Natural killer cell (primary cell): ENCODE measurements around the gene EPHB1. TPM values are rescaled to one million over a fixed set of nuclear protein-coding genes. Genes with fewer than 3 reads are reported as not detected.

Experiments used
- ATAC-seq, 3 donors: fragments of 150-1000 bp in 2 of 3; fragments of 200-7000 bp in 1 of 3; cut with Tn5 transposase; 1 replicate in 1 of 3; 2 replicates in 2 of 3; pipeline ENCODE4 v1.10.0; 2021; ENCODE audit warnings: mild to moderate bottlenecking in 2 of 3, moderate library complexity in 2 of 3
- DNase-seq, 2 donors: peaks; one replicate each; pipeline versions ENCODE4 v3.0.0 to v3.0.0-alpha.2; 2013 to 2021; ENCODE audit warnings: mixed read lengths in 1 of 2
- H3K27ac ChIP-seq: one replicate; pipeline ENCODE4 v1.5.1; 2013; ENCODE audit warnings: mild to moderate bottlenecking, low read length
- H3K27me3 ChIP-seq: one replicate; pipeline ENCODE4 v1.6.1; 2013; ENCODE audit warnings: low read length; ENCODE audit not compliant: control insufficient read depth, insufficient read depth
- H3K36me3 ChIP-seq: one replicate; pipeline ENCODE4 v1.6.1; 2013; ENCODE audit warnings: low read length; ENCODE audit not compliant: control insufficient read depth, insufficient read depth
- H3K4me1 ChIP-seq: one replicate; pipeline ENCODE4 v1.6.1; 2013; ENCODE audit warnings: low read length; ENCODE audit not compliant: control insufficient read depth, insufficient read depth
- H3K4me3 ChIP-seq: one replicate; pipeline ENCODE4 v1.5.1; 2013; ENCODE audit warnings: low read length
- H3K9me3 ChIP-seq: one replicate; pipeline ENCODE4 v1.6.1; 2013; ENCODE audit warnings: low read length; ENCODE audit not compliant: control insufficient read depth, insufficient read depth
- H3K27ac Mint-ChIP-seq, 2 donors: one replicate each; pipeline ENCODE4 v1.8.0; 2022; ENCODE audit warnings: mild to moderate bottlenecking in 2 of 2, mixed read lengths in 2 of 2, moderate library complexity in 1 of 2
- H3K27me3 Mint-ChIP-seq, 2 donors: one replicate each; pipeline ENCODE4 v1.8.0; 2022; ENCODE audit warnings: low read depth in 2 of 2, mixed read lengths in 2 of 2
- H3K36me3 Mint-ChIP-seq: one replicate; pipeline ENCODE4 v1.8.0; 2022; ENCODE audit warnings: mixed read lengths
- H3K4me1 Mint-ChIP-seq, 2 donors: one replicate each; pipeline ENCODE4 v1.8.0; 2022; ENCODE audit warnings: mixed read lengths in 2 of 2
- H3K4me3 Mint-ChIP-seq: one replicate; pipeline ENCODE4 v1.8.0; 2022; ENCODE audit warnings: mild to moderate bottlenecking, moderate library complexity, mixed read lengths
- H3K9me3 Mint-ChIP-seq, 2 donors: one replicate each; pipeline ENCODE4 v1.8.0; 2022; ENCODE audit warnings: mixed read lengths in 2 of 2
- CTCF ChIP-seq: fragments of 200-600 bp; IDR thresholded peaks from one replicate; pipeline ENCODE4 v1.8.0; 2022; ENCODE audit warnings: antibody characterized with exemption
- WGBS: methylation state at CpG from one replicate; pipeline ENCODE4 v1.1.7; 2013; ENCODE audit warnings: missing lambda C conversion rate; ENCODE audit not compliant: insufficient coverage; 5-methylcytosine and 5-hydroxymethylcytosine counted together
- intact Hi-C: fragments of 100-400 bp; cut with micrococcal nuclease; formaldehyde crosslinking; loops from one replicate; pipeline ENCODE4 v1.14.2; 2022
- total RNA-seq, 4 donors: library from RNA; stranded (reverse); fragments of 120-200 nt in 1 of 4; gene quantifications; one replicate each; pipeline versions ENCODE4 v1.2.3 to v1.2.4, GENCODE V29; 2013 to 2022

Gene EPHB1
- total RNA-seq, 3 donors from 2014 or later (not counting 1 experiment from before 2014, with no cell fraction given) = 0.60 TPM; not detected in 2

- H3K36me3 Mint-ChIP-seq = no peaks in the 10 kb centered on the region
- DNase-seq (no peak), ATAC-seq (no peak)
- H3K27me3 Mint-ChIP-seq = peaks cover 4 to 22% of the 10 kb centered on the region in 2 donors
- Histone ChIP-seq H3K4me1 (no peaks in the 10 kb centered on the region), H3K4me3 (no peak overlapping the region), H3K9me3 (no peaks in the 10 kb centered on the region), H3K27ac (no peak overlapping the region), H3K27me3 (no peaks in the 10 kb centered on the region), H3K36me3 (no peaks in the 10 kb centered on the region)
- peaks cover 0 to 3% of the 10 kb centered on the region in 2 donors for H3K9me3 Mint-ChIP-seq
- intact Hi-C loops = no loop called here
- TF ChIP-seq CTCF = no peak
- WGBS = 91% methylated on average over 2 of the region's 2 CpGs
- no peak overlapping the region for H3K27ac Mint-ChIP-seq
- H3K4me1 Mint-ChIP-seq = no peaks in the 10 kb centered on the region
- H3K4me3 Mint-ChIP-seq = no peak overlapping the region
These were observed 81.8 kb downstream of the EPHB1 start for GRCh38 chr3:134876836-134877235.

GRCh38 chr3:134877788-134878187, 82.7 kb downstream of the EPHB1 start:
- no peaks in the 10 kb centered on the region for H3K36me3 Mint-ChIP-seq
- Histone ChIP-seq H3K4me3 (no peak overlapping the region), H3K4me1 (no peaks in the 10 kb centered on the region), H3K36me3 (no peaks in the 10 kb centered on the region), H3K27ac (no peak overlapping the region), H3K9me3 (no peaks in the 10 kb centered on the region), H3K27me3 (no peaks in the 10 kb centered on the region)
- H3K27ac Mint-ChIP-seq = no peak overlapping the region
- intact Hi-C loops = no loop called here
- no peaks in the 10 kb centered on the region for H3K4me1 Mint-ChIP-seq
- peaks cover 2 to 13% of the 10 kb centered on the region in 2 donors for H3K27me3 Mint-ChIP-seq
- ATAC-seq = no peak
- TF ChIP-seq CTCF = no peak
- H3K4me3 Mint-ChIP-seq = no peak overlapping the region
- no peak for DNase-seq
- peaks cover 0 to 3% of the 10 kb centered on the region in 2 donors for H3K9me3 Mint-ChIP-seq
- WGBS = 88% methylated on average over 5 of the region's 5 CpGs

GRCh38 chr3:134879990-134880389, 84.9 kb downstream of the EPHB1 start:
- intact Hi-C loops = no loop called here
- Mint-ChIP-seq H3K4me3 (no peak overlapping the region), H3K27ac (no peak overlapping the region), H3K27me3 (peaks cover 0 to 5% of the 10 kb centered on the region in 2 donors), H3K4me1 (no peaks in the 10 kb centered on the region), H3K9me3 (no peaks in the 10 kb centered on the region), H3K36me3 (no peaks in the 10 kb centered on the region)
- WGBS = no CpG with 5 or more reads among the region's 1 CpG
- H3K36me3 ChIP-seq = no peaks in the 10 kb centered on the region
- DNase-seq = no peak
- no peaks in the 10 kb centered on the region for H3K9me3 ChIP-seq
- no peaks in the 10 kb centered on the region for H3K4me1 ChIP-seq
- H3K27ac ChIP-seq = no peak overlapping the region
- no peak overlapping the region for H3K4me3 ChIP-seq
- no peak for TF ChIP-seq CTCF
- no peaks in the 10 kb centered on the region for H3K27me3 ChIP-seq
- ATAC-seq = no peak

GRCh38 chr3:134880431-134880830, 85.4 kb downstream of the EPHB1 start:
- H3K4me1 Mint-ChIP-seq = no peaks in the 10 kb centered on the region
- H3K36me3 Mint-ChIP-seq = no peaks in the 10 kb centered on the region
- 95% methylated on average over 4 of the region's 4 CpGs for WGBS
- no peak overlapping the region for H3K4me3 ChIP-seq
- intact Hi-C loops = no loop called here
- H3K4me1 ChIP-seq = no peaks in the 10 kb centered on the region
- no peak overlapping the region for H3K27ac Mint-ChIP-seq
- H3K36me3 ChIP-seq = no peaks in the 10 kb centered on the region
- no peaks in the 10 kb centered on the region for H3K9me3 Mint-ChIP-seq
- TF ChIP-seq CTCF = no peak
- ATAC-seq (no peak), DNase-seq (no peak)
- H3K4me3 Mint-ChIP-seq = no peak overlapping the region
- no peaks in the 10 kb centered on the region for H3K9me3 ChIP-seq
- H3K27ac ChIP-seq = no peak overlapping the region
- no peaks in the 10 kb centered on the region for H3K27me3 ChIP-seq
- H3K27me3 Mint-ChIP-seq = peaks cover 0 to 6% of the 10 kb centered on the region in 2 donors
